ENCODE data around the gene PARD3.
"Not testable (repeated sequence)": the region's sequence is repeated elsewhere in the genome, so short reads cannot be mapped to it uniquely, and the experiment has no call there.

PARD3 gene

DNA sequence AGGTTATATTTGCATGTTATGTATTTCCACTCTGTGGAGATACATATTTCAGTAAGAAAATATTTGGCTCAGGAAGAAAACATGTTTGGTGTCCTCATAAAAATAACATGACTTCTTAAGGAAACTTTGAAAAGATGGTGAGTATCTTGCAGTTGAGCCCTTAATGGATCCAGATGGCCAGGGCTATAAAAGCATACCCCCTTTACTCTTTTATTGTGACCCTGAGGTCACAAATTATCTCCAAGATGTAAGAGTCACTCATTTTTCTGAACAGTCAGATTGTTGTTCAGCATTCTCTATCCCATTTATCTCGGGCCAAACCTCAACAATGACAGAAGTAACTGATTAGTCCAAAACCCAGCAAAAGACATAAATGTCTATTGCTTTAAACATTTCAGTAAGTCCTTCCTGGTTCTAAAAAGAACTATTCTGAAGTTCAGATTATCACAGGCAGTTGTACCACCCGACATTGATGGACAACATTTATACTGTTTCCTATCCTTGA, 539.4 kb downstream of the PARD3 start:
- TF ChIP-seq, protein P1, sequence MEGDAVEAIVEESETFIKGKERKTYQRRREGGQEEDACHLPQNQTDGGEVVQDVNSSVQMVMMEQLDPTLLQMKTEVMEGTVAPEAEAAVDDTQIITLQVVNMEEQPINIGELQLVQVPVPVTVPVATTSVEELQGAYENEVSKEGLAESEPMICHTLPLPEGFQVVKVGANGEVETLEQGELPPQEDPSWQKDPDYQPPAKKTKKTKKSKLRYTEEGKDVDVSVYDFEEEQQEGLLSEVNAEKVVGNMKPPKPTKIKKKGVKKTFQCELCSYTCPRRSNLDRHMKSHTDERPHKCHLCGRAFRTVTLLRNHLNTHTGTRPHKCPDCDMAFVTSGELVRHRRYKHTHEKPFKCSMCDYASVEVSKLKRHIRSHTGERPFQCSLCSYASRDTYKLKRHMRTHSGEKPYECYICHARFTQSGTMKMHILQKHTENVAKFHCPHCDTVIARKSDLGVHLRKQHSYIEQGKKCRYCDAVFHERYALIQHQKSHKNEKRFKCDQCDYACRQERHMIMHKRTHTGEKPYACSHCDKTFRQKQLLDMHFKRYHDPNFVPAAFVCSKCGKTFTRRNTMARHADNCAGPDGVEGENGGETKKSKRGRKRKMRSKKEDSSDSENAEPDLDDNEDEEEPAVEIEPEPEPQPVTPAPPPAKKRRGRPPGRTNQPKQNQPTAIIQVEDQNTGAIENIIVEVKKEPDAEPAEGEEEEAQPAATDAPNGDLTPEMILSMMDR (IDR thresholded peaks at IDR 0.05; ENCODE audit: poor library complexity, severe bottlenecking) = no peak
- no peak overlapping the region for H3K4me3 ChIP-seq (ENCODE audit: severe bottlenecking)
- no peak overlapping the region for H3K27ac ChIP-seq (ENCODE audit: poor library complexity, severe bottlenecking)
- DNase-seq (ENCODE audit: low spot score) (no peak), ATAC-seq (ENCODE audit: low read depth) (no peak)
- H3K27me3 ChIP-seq (ENCODE audit: insufficient read depth, poor library complexity, severe bottlenecking) = no peaks in the 10 kb centered on the region
- peaks cover 12% of the 10 kb centered on the region for H3K4me1 ChIP-seq (ENCODE audit: insufficient read depth, poor library complexity, severe bottlenecking)
- H3K9me3 ChIP-seq (ENCODE audit: severe bottlenecking) = no peaks in the 10 kb centered on the region
- no peaks in the 10 kb centered on the region for H3K36me3 ChIP-seq (ENCODE audit: low read depth)

DNA sequence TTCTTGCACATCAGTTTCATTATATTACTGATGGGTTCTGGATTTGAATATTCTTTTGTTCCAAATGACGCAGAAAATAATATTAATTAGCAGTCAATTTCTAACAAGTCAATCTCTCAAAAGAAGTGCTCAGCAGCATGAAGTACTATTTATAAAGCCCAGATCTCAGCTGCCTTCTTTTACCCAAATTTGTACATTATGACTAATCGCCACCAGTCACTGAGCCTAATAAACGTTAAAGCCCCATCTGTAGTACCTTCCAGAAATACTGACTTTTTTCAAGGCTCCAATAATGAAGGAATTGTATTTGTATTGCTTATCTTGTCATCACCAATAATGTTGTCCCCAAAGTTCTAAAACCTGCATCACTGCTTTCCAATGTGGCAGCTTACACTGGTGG, 540.2 kb downstream of the PARD3 start:
- H3K4me3 ChIP-seq (ENCODE audit: severe bottlenecking) = no peak overlapping the region
- no peak overlapping the region for H3K27ac ChIP-seq (ENCODE audit: poor library complexity, severe bottlenecking)
- peaks cover 6% of the 10 kb centered on the region for H3K4me1 ChIP-seq (ENCODE audit: insufficient read depth, poor library complexity, severe bottlenecking)
- DNase-seq (ENCODE audit: low spot score) (no peak), ATAC-seq (ENCODE audit: low read depth) (no peak)
- H3K9me3 ChIP-seq (ENCODE audit: severe bottlenecking) = no peaks in the 10 kb centered on the region
- no peaks in the 10 kb centered on the region; the same call in 1 of the 2 replicates for H3K36me3 ChIP-seq (ENCODE audit: low read depth)
- TF ChIP-seq, protein P1 (IDR thresholded peaks at IDR 0.05; ENCODE audit: poor library complexity, severe bottlenecking) = no peak
- H3K27me3 ChIP-seq (ENCODE audit: insufficient read depth, poor library complexity, severe bottlenecking) = no peaks in the 10 kb centered on the region

DNA sequence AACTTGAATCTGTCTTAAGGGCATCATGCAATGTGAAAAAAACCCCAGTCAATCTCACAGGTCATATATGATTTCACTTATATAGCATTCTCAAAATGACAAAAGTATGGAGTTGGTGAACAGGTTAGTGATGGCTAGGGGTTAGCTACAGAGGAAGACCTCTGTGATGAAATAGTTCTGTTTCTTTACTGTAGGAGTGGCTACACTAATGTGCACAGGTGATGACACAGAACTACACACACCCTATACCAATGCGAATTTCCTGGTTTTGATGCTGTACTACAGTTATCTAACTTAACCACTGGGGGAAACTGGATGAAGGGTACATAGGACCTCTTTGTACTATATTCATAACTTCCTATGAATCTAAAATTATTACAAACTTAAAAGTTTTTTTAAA, 541.8 kb downstream of the PARD3 start:
- Histone ChIP-seq H3K27ac (ENCODE audit: poor library complexity, severe bottlenecking) (no peak overlapping the region), H3K9me3 (ENCODE audit: severe bottlenecking) (no peaks in the 10 kb centered on the region), H3K36me3 (ENCODE audit: low read depth) (peaks cover 8% of the 10 kb centered on the region), H3K27me3 (ENCODE audit: insufficient read depth, poor library complexity, severe bottlenecking) (no peaks in the 10 kb centered on the region), H3K4me3 (ENCODE audit: severe bottlenecking) (no peak overlapping the region), H3K4me1 (ENCODE audit: insufficient read depth, poor library complexity, severe bottlenecking) (no peaks in the 10 kb centered on the region)
- DNase-seq (ENCODE audit: low spot score) (no peak), ATAC-seq (ENCODE audit: low read depth) (no peak; the same call in 2 of the 3 replicates)
- TF ChIP-seq, protein P1 (IDR thresholded peaks at IDR 0.05; ENCODE audit: poor library complexity, severe bottlenecking) = no peak

DNA sequence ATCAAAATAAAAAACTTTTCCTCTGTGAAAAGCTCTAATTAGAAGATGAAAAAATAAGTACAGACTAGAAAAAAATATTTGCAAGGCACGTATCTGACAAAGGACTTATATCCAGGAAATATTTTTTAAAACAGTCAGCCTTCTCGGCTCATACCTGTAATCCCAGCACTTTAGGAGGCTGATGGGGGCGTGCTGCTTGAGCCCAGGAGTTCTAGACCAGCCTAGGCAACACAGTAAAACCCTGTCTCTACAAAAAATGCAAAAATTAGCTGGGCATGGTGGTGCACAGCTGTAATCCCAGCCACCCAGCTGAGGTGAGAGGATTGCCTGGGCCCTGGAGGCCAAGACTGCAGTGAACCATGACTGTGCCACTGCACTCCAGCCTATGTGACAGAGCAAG, 542.8 kb downstream of the PARD3 start:
- peaks cover 8% of the 10 kb centered on the region for H3K36me3 ChIP-seq (ENCODE audit: low read depth)
- TF ChIP-seq, protein P1 (IDR thresholded peaks at IDR 0.05; ENCODE audit: poor library complexity, severe bottlenecking) = no peak
- H3K27ac ChIP-seq (ENCODE audit: poor library complexity, severe bottlenecking) = no peak overlapping the region
- H3K9me3 ChIP-seq (ENCODE audit: severe bottlenecking) = no peaks in the 10 kb centered on the region
- DNase-seq (ENCODE audit: low spot score) (no peak), ATAC-seq (ENCODE audit: low read depth) (no peak)
- H3K4me3 ChIP-seq (ENCODE audit: severe bottlenecking) = no peak overlapping the region
- H3K27me3 ChIP-seq (ENCODE audit: insufficient read depth, poor library complexity, severe bottlenecking) = no peaks in the 10 kb centered on the region
- no peaks in the 10 kb centered on the region for H3K4me1 ChIP-seq (ENCODE audit: insufficient read depth, poor library complexity, severe bottlenecking)

DNA sequence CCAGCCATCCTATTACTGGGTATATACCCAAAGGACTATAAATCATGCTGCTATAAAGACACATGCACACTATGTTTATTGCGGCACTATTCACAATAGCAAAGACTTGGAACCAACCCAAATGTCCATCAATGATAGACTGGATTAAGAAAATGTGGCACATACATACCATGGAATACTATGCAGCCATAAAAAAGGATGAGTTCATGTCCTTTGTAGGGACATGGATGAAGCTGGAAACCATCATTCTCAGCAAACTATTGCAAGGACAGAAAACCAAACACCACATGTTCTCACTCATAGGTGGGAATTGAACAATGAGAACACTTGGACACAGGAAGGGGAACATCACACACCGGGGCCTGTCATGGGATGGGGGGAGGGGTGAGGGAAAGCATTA, 546.7 kb downstream of the PARD3 start:
- H3K4me1 ChIP-seq (ENCODE audit: insufficient read depth, poor library complexity, severe bottlenecking); H3K9me3 ChIP-seq (ENCODE audit: severe bottlenecking); H3K4me3 ChIP-seq (ENCODE audit: severe bottlenecking); ATAC-seq (ENCODE audit: low read depth); H3K36me3 ChIP-seq (ENCODE audit: low read depth); H3K27ac ChIP-seq (ENCODE audit: poor library complexity, severe bottlenecking); DNase-seq (ENCODE audit: low spot score); H3K27me3 ChIP-seq (ENCODE audit: insufficient read depth, poor library complexity, severe bottlenecking): not testable (repeated sequence)
